Cortex of kidney (tissue), 1 donor: ENCODE results near the gene EPS8L2.

Source experiments
- DNase-seq: peaks from one replicate; lab custom pipeline; 2025; lab: John Stamatoyannopoulos, UW

Gene EPS8L2

DNA sequence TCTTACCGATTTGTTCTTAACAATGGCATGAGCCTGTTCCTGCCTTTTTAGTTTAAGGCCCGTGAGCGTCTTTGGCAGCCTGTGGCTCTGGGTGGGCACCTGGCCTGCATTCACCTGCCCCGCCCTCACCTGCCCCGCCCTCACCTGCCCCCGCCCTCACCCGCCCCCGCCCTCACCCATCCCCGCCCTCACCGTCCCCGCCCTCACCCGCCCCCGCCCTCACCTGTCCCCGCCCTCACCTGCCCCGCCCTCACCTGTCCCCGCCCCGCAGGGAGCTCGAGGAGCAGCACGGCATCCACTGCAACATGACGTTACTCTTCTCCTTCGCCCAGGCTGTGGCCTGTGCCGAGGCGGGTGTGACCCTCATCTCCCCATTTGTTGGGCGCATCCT, 57.0 kb downstream of the EPS8L2 start:
- no peak for DNase-seq

DNA sequence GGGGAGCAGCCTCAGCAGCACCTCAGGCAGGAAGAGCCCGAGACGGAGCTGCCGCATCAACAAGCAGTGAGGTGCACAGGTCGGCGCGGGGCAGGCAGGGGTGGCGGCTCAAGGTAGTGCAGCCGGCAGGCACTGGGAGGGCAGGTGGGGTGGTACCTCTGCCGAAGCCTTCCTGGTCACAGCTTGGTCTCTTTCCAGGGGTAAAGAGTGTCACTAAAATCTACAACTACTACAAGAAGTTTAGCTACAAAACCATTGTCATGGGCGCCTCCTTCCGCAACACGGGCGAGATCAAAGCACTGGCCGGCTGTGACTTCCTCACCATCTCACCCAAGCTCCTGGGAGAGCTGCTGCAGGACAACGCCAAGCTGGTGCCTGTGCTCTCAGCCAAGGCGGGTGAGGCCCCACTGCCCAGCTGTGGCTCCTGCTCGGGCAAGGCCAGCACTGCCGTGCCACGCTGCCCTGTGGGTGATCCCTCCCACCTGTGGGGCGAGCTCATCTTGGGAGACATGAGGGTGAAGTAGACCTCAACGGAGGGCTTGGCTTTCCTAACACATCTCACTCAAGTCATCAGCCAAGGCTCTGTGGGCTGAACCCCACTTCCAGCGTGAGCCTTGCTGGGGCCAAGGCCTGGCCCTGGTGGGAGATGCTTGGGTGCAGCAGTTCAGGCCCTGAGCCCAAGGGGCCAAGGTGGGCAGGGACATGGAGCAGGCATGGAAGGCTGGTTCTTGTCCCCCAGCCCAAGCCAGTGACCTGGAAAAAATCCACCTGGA, 57.7 kb downstream of the EPS8L2 start:
- no peak for DNase-seq

DNA sequence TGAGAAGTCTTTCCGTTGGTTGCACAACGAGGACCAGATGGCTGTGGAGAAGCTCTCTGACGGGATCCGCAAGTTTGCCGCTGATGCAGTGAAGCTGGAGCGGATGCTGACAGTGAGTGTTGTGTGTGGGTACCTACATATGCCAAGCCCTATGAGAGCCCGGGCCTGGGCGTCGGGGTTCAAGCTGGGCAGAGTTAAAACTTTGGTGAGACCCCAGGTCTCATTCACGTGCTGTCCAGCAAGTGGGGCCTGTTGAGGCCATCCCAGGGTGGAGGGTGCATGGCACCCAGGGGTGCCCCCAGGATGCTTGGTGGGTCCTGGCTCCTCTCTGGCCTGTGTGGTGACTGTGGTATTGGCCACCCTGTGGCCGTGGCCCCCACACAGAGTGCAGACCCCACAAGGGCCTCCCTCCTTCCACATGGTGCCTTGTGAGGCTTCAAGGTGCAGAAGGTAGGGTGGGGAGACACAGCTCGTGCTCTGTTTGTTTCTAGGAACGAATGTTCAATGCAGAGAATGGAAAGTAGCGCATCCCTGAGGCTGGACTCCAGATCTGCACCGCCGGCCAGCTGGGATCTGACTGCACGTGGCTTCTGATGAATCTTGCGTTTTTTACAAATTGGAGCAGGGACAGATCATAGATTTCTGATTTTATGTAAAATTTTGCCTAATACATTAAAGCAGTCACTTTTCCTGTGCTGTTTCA, 58.4 kb downstream of the EPS8L2 start:
- DNase-seq: no peak

DNA sequence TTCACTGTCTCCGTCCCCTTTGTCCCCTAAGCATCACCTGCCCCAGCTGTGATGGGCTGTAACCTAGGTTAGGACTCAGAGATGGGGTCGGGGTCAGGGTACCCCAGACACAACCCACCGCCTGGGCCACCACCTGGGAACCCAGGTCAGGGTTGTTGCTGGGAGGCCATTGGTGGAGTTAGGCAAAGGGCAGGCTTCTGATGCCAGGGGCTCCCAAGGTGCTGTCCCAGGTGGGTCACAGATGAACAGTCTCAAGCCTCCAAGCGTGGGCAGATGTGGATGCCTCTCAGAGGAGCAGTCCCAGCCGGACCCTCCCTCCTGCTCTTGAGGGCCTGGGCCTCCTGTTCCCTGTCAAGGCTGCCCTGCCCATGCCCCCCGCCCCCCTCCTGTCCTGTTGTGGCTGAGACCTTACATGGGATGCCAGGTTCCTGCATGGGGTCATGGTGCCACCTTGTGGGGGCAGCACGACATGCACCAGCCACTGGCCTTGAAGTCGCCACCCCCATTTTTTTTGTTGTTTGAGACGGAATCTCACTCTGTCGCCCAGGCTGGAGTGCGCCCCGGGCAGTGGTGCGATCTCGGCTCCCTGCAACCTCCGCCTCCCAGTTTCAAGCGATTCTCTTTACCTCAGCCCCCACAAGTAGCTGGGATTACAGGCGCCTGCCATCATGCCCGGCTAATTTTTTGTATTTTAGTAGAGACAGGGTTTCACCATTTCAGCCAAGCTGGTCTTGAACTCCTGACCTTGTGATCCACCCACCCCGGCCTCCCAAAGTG, 59.2 kb downstream of the EPS8L2 start:
- no peak for DNase-seq

DNA sequence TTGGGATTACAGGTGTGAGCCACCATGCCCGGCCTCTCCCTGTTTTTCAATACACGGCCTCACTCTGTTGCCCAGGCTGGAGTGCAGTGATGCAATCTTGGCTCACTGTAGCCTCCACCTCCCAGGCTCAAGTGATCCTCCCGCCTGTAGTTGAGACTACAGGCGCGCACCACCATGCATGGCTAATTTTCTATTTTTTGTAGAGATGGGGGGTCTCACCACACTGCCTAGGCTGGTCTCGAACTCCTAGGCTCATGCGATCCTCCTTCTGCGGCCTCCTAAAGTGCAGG, 59.7 kb downstream of the EPS8L2 start:
- no peak for DNase-seq

DNA sequence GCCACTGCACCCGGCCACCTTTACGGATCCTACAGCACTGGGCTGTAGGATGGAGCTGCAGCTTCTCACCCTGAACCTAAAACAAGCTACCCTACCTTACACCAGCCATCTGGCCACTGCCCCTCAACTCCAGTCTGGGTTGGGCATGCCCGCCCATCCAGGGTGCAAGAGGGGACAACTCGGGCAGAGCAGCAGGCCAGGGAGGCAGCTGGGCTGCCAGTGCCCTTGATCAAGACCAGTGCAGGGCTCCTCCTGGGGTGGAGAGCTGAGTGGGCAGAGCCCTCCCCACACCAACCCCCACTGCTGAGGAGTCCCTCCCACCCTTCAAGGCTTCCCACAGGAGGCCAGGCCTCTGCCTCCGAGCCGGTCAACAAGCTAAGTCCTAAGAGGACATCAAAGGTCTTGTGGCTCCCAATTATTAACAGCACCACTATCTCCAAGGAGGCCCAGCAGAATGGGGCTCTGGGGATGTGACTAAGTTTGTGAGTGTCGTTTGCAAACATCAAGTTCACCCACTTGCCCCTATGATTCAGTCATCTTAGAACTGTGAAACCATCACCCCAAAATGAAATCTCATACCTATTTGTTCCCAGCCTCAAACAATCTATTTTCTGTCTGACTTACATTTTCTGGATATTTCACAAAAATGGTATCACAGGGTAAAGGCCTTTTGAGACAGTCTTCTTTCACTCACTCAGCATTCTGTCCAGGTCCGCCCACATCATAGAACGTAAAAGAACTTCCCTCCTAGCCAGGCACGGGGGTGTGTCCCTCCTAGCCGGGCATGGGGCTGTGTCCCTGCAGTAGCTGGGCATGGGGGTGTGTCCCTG, 60.3 kb downstream of the EPS8L2 start:
- no peak for DNase-seq

DNA sequence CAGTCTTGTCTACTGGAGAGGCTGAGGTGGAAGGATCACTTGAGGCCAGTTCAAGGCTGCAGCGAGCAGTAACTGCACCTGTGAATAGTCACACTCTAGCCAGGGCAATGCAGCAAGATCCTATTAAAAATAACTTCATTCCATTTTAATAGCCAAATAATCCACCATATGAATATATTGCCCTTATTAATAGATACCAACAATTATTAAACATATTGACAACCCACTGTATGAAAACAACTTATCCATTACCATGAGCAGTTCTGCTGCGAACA, 60.8 kb downstream of the EPS8L2 start:
- no peak for DNase-seq

DNA sequence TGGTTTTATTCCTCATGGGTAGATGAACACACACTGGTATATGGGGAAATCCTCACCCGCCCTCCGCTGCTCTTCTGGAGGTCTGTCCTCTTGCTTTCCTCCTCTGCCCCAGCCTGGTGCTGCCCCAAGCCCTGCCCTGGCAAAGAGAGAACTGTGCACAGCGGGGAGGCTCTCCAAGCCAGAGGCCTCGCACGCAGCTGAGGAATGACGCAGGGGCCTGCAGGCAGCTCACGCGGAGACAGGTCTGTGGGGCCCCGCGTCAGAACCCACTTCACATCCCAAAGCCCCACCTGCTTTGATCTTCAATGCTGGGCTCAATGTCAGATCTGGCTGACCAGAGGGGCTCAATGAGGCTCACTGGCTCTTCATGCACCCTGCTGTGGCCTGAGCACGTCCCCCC, 61.2 kb downstream of the EPS8L2 start:
- DNase-seq: no peak

DNA sequence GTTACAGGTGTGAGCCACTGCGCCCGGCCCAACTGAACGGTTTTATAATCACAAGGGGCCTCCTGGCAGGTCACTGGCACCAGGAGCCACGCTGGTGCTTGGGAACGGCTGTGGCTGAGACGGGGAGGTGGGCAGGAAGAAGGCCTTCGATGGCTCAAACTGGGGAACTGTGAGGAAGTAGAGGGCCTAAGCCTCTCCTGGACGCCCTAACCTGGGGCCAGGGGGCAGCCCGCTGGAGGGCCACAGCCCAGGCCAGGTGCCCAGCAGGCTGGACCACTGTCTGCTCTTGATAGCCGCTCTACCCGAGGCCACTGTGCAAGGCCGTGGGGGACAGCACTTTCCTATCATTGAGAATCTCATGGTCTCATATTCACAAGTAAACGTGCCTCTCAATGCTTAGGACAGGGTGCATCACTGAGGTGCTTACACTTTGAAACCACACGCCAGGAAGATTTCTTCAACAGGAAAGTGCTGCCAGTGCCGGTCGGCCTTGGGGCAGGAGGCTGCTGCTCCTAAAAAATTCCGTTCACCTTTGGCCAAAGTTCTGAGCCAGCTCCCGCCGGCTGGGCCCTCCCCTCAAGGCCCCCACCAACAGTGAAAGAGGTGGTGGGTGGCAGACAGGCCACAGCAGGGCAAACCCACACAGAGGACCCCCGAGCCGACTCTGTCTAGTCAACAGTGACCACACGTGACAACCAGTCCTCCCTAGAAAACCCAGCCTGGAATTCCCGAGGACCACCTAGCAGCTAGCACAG, 64.0 kb downstream of the EPS8L2 start:
- DNase-seq: no peak

DNA sequence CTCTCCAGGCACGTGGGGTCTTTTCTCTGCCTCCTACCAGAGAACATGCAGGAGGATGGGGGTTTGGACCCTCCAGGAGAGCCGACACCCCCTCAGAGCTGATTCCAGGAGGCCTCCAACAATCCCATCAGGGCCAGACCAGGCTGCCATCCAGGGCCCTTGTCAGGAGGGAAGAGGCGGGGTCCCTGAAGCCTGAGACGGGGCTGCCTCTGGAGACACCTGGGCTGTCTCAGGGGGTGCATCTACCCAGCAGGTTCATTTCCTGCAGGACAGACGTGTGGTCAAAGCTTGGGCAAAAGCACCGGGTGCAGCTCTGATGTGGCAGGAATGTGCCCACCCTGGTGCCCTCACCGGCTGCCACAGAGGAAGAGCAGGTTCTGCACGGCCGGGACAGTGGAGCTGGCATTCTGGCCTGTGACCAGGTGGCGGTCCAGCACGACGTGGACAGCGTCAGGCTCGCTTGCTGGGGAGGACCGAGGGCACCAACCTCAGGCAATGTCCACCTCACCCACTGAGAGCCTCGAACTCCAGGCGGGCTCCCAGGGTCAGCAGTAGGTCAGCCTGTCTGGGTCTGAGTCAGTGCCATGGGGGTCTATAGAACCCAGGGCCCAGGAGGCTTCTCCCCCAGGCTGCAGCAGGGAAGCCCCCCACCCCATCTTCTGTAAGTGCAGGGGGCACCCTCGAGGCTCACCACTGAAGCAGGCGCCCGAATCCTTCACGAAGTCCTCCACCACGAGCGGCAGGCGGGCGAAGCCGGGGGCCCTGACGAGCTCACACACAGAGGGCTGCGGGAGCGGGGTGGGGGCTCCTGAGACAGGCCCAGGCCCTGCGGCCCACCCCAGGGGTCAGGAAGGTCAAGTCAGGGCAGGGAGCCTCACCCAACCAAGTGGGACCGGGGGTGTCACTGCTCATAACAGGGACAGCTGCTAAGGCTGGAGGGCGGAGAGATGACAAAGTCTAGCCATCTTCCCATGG, 64.9 kb downstream of the EPS8L2 start:
- DNase-seq: no peak

DNA sequence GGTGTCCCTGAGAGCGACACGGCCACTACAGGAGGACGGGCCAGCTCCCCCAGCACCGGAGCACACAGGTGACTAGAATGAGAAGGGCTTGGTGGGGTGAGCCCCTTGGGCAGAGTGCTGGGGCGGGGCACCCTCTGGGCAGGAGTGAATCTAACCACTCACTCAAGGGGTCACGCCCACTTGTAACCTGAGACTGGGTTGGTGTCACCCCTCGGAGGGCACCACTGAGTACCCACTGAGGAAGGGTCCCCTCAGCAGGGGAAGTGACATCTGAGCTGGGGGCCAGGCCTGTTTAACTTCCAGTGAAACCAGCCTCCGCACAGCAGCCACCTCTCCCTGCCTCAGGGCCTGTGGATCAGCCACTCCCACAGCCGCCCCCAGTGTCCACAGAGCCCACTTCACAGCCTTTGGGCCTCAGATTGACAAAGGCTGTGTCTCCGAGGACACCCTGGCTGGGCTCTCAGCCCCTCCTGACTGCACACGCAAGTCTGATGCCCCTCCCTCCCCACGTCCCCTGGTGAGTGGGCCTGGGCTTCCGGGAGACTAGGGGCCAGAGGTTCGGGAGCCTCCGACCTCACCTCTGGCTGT, 65.7 kb downstream of the EPS8L2 start:
- no peak for DNase-seq

DNA sequence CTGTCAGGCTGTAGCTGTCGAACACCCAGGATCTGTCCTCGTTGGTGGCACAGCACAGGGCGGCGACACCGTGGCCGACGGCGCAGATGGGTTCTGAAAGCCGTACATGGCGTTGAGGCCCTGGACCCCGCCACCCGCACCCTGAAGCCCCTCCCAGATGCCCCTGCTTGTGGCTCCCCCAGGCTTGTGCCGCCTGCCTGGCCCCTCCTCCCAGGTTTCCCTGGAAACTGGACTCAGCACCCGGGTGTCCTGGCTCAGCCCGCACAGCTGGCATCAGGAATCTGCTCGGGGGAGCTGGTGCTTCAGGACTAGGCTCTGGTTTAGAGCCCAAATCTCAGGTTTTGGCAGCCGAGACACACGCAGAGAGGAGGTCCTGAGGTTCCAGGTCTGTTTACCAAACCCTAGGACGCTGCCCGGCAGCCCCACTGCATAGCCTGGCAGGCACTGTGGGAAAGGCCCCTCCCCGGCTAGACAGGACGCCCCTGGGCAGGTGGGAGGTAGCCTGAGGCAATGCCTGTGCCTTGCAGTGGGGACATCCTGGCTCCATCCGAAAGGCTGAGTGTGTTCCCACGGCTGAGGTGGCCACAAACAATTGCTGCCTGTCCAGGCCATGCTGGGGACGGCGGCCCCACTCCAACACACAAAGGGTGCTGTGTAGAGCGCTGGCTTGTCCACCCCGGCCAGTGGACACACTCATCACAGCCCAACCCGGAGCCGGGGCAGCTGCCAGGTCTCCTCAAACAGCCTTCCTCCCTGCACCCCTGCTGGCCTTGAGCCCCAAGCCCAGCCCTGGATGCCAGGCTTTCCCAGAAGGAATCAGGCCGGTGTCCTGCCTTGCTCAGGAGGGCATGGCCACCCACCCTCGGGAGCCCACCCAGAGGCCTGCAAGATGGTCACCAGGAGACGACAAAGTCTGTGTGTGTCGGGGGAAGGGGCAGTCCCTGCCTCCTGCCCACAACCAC, 66.7 kb downstream of the EPS8L2 start:
- no peak for DNase-seq

DNA sequence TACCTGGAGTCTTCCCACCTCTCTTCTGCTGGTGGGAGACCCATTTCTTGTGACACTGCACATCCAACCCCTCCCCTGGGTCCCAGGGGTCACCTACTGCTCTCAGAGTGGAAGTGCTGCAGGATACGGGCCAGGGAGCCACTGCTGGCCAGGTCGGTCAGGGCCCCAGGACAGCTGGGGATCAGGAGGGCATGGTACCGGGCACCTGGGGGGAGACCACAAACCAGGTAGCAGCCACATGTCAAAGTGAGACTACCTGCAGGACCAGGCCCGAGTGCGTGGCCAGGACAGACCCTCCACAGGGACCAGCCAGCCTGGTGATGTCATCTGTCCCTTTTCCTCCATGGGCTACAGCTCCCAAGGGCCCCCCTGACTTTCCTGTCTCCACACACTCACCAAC, 67.4 kb downstream of the EPS8L2 start:
- DNase-seq: no peak

DNA sequence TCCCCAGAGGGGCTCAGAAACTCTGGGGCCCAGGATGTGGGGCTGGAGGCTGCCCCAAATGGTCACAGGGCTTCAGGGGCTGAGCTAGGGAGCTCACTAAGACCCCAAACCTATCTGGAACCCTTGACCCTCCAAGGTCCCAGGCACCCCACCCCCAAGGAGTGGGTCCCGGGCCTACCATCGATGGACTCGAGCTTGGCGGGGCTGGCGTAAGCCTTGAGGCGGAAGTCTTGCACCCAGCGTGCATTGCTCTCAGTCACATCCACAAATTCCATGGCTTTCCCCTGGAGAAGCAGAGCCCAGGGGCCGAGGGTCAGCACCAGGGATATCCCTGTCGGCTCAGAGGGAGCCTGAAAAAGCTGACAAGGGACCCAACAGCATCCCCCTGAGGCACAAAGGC, 67.8 kb downstream of the EPS8L2 start:
- no peak for DNase-seq

DNA sequence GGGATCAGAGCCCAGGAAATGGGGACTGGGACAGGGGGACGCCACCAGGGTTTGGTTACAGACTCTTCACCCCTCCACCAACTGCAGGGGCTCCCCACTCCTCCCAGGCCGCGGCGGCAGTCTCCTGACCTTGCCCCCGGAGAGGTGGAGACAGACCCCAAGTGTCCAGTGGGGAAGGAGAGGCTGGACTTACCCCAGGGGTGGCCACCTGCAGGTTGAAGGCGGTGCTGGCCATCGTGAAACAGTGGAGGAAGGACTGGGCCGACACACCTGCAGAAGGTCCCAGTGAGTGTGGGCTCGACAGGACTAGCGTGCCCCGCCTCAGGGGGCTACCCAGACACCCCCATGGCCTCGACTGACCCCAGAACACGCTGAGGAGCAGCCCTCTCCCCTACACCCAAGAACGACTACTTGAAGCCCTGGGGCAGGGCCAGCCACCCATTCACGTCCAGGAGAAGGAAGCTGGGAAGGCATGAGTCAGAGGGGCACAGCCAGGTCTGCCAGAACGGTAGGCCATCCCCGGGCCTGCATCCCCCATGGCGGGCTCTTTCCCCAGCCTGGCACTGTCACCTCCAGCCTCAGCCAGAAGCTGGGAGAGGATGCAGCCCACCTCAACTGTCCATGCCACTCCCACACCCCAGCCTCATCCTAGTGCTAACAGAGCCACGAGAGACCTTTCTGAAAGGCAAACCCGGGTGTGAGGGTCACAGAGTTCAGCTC, 69.0 kb downstream of the EPS8L2 start:
- no peak for DNase-seq

DNA sequence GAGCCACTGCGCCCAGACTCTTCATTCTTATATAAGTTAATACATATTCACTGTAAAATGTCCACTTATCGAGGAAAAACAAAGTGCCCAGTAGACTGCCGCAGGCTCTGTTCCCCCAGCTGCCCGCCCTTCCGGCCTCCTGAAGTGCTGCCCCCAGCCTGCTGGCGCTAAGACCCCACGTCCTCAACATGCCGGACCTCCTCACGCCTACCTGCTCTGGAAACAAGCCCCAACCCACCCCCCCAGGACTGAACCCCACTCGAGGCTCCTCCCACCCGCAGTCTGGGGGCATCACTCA, 70.2 kb downstream of the EPS8L2 start:
- DNase-seq: no peak

DNA sequence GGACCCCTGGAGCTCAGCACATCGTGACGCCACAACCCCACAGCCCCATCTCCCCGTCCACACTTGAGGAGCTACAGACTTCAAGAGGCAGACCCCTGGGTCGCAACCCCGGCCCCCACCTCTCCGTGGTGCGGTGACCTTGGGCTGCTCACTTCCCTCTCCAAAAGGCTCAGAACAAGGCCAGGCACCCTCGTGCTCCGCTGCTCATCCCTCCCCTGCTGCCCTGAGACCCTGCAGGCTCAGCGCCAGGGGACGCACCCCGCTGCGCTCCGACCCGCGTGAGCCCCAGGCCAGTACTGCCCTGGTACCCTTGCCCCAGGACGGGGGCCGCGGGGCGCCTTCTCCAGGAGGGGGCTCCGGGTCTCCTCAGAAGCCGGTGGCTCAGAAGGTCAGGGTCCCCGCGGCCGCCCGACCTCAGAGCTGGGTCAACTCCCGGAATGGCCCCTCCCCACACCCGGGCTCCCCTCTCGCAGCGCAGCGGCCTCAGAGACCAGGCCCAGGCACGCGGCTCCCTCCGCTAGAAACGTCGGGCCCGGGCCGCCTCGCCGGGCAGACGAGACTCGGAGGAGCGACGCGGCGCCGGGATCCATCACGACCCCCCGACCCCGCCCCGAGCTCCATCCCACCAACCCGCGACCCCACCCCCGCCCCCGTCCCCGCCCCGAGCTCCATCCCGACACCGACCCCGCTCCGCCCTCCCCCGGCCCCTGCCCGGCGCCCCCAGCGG, 70.7 kb downstream of the EPS8L2 start:
- no peak for DNase-seq
